GM21786 (cell line): ENCODE measurements around the gene KAZN.
"Not testable (repeated sequence)": the region's sequence is repeated elsewhere in the genome, so short reads cannot be mapped to it uniquely, and the experiment has no call there.

Experiments
- ATAC-seq: cut with Tn5 transposase; IDR thresholded peaks from one replicate; pipeline ENCODE4 v1.9.1; 2021; ENCODE audit not compliant: unreplicated experiment

KAZN gene

DNA sequence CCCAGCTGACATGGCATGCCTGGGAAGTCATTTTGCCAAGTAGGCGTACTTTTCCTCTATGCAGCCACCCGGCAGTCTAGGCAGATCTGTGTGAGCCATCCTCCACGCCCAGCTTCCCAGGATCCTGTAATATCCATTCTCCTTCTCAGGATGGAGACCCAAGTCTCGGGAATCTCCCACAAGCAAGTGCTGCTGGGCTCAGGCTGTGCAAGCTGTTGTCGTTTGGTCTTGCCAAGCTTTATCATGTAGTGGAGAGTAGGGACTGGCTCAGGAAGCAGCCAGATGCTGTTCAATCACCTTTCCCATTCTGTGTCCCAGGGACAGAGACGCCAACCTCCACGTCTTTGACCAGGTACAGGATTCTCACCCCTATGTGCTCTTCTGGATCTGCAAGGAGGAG lies 363.9 kb downstream of the KAZN start:
- no peak for ATAC-seq

DNA sequence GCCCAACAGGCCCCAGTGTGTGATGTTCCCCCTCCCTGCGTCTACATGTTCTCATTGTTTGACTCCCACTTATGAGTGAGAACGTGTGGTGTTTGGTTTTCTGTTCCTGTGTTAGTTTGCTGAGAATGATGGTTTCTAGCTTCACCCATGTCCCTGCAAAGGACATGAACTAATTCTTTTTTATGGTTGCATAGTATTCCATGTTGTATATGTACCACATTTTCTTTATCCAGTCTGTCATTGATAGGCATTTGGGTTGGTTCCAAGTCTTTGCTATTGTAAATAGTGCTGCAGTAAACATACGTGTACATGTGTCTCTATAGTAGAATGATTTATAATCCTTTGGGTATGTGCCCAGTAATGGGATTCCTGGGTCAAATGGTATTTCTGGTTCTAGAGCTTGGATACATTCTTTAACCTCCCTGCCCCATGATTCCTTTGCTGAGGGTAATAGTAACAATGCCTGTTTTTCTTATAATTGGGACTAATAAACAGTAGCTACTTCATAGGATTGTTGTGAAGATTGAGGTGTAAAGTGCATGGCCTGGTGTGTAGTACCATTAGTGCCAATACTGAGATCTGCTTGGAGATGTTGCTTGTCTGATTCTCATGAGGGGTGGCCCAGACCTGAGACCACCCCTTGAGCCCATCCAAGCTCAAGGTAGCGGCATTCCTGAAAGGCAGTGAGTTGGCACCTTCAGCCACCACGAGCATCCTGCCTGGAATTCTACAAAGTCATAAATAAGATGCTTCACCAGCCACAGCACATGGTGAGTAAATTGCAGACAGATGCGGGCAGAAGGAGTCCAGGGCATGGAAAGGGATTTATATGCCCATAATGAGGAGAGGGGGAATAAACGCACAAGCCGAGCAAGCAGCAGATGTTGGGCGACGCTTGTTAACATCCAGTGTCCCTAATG lies 365.6 kb downstream of the KAZN start:
- ATAC-seq = not testable (repeated sequence)

DNA sequence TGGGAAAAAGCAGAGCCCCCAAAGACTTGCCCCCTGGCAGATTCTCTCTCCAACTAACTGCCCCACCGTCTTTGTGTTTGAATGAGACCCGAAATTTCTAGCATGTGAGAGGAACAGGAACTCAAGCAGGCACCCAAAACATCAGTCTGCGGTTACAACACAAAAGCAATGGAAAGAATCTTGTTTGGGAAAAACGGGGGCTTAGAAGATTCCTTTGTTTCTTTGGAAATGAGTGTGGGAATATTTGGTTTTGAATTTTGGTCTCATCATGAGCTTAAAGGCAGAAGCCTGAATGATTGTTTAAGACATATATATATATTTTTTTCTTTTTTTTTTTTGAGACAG lies 366.2 kb downstream of the KAZN start:
- no peak for ATAC-seq

DNA sequence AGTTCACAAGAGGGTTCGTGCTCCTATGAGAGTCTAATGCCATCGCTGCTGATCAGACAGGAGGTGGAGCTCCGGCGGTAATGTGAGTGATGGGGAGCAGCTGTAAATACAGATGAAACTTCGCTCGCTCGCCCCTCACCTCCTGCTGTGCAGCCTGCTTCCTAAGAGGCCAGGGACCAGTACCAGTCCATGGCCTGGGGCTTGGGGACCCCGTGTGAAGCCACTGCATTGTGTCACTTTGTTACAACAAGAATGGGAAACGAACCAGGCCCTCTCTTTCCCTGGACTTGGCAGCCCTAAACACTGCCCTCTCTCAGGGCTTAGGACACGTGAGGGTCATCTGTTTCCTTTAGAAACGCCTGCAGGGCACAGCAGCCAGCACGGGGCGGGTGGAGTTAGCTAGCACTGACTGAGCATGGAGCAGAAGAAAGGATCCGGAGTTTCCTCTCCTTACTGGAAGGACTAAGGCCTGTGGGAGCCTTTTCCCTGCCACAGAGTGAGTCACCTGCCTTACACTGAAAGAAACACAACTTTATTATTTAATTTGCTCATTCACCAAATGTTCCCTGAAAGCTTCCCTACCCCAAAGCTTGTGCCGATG lies 369.9 kb downstream of the KAZN start:
- no peak for ATAC-seq

DNA sequence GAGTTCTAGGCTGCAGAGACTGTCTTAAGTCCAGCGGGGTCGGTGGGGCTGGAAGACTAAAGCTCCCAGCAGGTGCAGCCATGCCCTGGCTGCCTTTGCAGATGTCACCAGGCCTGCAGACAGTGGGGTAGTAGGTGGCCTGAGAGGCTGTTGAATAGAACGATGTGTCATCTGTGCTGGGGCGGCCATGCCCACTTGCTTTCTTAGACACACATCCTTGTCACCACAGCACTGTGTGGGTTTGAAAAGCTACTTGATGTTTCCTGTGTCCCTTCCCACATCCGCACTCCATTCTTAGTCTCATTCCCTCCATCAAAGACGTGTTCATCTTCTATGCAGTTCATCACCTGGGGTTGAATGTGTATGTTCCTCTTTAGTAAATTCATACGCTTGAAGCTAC lies 370.5 kb downstream of the KAZN start:
- no peak for ATAC-seq

DNA sequence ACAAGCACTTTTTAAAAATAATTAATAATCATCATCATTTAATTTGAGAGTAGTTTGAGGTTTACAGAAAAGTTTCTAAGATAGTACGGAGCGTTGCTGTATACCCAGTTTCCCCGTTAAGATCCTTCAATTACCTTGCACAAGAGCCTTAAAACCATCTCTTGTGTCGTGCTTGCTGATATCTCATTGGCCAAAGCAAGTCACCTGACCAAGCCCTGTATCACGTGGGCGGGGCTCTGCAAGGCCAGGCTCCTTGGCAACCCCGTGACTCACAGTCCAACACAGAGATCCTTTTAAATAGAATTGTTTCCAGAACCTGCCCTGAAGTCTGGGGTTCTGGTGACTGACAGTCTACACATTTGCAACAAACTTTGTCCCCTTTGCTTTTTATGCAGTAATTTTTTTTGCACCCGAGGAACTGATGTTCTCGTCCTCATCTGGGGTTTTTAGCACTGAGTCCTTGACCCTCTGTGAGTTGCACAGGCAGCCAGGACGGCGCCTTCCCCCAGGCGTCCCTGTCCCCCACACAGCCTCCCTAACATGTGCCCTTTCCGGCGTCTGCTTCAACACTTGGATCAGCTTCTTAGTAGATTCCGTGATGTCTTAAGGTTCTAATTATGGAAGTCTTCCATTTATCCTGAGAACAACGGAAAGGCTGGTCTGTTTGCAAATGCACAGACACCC lies 371.8 kb downstream of the KAZN start:
- no peak for ATAC-seq

DNA sequence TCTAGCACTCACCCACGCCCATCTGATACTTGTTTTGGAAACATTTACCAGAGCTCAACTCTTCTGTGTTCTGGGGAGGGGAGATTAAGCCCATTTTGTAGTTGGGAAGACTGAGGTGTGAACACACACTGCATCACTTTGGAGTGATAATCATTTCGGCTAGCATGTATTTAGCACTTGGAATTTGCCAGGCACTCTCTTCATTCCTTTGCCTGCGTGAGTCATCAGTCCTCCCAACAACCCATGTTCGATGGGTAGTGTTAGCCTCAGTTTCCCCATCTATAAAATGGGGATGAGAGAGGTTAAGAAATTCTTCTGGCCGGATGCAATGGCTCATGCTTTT lies 372.3 kb downstream of the KAZN start:
- no peak for ATAC-seq

DNA sequence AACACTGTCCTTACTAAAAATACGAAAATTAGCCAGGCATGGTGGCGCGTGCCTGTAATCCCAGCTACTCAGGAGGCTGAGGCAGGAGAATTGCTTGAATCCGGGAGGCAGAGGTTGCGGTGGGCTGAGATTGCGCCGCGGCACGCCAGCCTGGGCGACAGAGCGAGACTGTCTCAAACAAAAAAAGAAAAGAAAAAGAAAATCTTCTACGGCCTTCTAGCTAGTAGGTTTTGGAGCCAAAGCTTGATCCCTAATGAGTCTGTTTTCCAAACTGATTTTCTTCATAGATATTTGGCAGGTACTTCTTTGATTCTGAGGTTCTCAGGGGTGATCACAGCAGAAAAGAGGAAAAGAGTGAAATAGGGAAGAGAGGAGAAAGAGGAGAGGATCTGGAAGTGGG lies 372.7 kb downstream of the KAZN start:
- no peak for ATAC-seq

DNA sequence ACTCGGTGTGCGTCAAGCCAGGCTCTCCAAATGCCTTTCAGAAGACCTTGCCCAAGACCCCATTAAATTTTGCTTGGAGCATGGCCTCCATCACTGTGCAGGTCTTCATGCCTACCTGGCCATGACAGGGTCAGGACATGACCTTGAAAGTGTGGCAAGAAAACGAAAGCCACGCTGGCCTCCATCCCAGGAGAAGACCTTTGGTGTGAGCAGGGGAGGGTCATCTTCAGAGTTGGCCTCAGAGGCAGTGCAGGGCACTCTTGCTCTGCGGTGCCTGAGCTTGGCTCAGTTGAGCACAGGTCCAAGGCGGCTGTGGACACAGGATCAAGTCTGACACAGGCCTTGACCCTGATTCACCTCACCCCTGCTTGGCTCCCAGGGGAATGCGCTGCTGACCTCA lies 373.6 kb downstream of the KAZN start:
- ATAC-seq = no peak

DNA sequence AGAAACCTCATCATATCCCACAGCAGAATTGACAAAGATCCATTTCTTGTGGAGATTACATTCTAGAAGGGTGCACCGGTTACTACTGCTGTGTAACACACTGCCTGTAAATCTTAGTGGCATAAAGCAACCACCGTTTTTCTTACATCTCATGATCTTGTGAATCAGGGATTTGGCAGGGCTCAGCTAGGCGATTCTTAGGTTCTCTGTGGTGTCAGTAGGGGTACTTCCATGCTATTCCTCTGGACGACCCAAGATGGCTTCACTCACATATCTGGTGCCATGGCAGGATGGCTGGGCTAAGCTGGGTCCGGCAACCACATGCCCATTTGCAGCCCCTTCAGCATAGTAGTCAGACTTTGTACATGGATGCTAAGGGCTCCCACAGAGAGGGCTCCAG lies 375.3 kb downstream of the KAZN start:
- no peak for ATAC-seq

DNA sequence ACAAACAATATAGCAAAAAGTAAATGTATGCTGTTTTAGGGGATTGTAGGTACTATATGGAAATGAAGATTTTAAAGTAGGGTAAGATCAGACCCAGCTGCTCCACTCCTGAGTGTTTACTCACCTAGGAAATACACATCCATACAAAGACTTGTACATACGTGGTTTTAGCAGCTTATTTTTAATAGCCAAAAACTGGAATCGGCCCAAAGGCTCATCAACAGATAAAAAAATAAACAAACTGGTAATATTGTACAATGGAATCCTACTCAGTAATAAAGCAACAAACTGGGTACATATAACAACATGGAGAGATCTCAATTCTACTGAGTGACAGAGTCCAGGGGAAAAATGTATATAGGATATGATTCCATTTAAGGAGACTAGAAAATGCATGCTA lies 375.9 kb downstream of the KAZN start:
- ATAC-seq = no peak

DNA sequence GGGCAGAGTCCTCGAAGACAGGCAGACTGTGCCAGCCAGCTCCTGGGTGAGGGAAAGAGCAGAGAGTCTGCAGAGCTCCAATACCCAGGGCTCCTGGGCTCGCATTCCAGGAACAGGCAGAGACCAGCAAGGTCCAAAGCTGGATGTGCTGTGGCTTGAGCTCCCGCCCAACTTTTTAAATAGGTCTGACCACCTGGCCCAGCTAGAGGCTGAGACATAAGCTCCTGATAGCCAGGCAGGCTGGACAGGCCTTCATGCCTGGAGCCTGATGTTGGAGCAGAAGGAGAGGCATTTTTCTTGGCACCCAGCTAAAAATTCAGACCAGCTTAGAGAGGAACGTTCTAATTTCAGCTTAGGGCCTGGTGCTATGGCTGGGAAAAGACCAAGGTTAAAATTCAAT lies 376.6 kb downstream of the KAZN start:
- ATAC-seq = no peak

DNA sequence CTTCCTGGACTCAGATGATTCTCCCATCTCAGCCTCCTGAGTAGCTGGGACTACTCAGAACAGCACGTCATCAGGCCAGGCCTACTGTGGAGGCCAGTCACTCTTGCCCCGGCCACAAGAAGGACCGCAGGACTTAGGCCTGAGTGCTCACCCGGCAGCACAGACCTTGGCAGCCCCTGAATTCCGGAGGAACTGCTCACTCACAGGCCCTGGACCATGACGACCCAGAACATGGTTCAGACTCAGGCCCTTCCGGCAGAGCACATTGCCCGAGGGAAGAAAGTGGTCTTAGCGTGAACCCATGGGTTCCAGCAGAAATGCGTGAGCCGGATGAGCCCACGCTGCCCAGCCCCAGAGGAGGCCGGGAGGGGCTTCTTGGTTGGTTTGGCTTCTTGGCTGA lies 377.8 kb downstream of the KAZN start:
- ATAC-seq = no peak

DNA sequence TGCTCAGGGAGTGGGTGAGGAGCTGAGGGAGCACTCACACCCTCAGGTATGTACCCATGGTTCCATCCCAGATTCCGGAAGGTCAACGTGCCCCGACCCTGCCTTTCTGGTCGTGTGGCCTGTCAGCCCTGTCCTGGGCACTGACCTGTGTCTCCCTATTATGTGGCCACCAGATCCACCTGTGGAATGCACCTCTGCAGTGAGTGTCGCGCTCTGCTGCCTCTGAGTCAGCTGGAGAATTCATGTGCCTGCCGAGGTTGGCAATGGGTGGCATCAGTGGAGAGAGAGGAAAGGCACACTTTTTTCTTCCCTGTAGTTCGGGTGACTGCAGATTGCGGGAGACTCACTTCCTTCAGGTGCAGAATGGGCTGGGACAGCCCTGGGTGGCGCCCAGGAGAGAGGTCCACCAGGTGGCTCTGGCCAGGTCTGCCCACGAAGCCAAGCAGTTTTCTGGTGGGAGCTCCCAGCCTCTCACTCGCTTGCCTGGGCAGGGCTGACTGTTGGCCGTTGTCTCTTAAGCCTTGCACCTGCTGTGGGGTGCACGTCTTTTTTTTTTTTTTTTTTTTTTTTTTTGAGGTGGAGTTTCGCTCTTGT lies 378.9 kb downstream of the KAZN start:
- ATAC-seq = no peak

DNA sequence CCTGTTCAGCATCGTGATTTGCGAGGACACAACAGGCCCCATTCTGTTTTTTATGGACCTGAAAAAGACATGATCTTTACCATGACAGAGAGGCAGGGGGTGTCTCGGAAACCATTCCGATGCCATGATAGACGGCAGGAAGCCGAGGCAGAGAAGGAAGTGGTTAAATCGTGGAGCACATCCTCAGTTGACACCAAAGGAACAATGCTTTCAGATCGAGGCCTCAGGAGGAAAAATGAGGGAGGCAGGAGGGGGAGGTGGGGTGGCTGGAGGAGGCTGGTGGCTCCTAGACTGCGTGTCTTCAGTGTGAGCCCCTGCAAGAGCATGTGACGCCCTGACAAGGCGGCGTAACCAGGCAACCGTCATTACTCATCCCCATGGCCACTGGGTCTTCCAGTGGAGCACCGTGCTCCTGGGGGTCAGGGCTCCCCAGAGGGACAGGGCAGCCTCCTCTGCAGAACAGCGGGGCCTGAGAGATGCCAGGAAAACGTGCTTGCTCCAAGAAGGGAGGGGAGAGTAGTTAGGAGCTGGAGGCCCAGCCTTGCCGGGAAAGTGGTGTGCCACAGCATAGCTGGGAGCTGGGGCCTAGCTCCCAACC lies 382.2 kb downstream of the KAZN start:
- ATAC-seq = no peak

DNA sequence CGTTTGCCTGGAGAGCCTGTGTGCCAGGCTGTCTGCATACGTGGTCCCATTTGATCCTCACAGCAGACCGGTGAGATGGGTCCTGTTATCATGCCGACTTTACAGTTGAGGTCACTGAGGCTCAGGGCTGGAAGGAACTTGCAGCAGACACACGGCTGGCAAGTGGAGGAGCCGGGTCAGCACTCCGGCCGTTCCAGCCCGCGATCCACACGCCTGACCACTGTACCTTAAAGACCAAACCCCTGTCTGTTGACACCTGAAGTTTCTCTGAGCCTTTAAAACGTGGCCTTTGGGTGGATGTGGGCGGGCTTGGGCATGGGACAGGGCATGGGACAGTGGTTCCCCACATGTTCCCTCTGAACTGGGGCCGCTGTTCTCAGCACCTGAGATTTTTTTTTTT lies 383.5 kb downstream of the KAZN start:
- no peak for ATAC-seq

DNA sequence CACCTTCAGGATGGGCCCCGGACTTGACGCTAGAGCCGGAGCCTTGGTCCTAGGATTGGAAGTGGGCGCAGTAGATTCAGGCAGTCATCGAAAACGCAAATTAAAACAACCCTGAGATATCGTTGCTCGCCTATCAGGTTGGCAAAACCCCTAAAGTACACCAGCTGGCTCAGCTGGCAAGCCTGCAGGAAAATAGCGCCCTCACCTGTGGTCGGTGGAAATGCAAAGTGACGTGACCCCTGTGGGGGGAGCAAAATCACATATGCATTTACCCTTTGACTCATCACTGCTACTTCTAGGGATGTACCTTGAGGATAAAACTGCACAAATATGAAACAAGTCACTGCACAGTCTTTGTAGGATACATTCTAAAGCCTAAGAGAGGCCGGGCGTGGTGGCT lies 384.8 kb downstream of the KAZN start:
- ATAC-seq = no peak

DNA sequence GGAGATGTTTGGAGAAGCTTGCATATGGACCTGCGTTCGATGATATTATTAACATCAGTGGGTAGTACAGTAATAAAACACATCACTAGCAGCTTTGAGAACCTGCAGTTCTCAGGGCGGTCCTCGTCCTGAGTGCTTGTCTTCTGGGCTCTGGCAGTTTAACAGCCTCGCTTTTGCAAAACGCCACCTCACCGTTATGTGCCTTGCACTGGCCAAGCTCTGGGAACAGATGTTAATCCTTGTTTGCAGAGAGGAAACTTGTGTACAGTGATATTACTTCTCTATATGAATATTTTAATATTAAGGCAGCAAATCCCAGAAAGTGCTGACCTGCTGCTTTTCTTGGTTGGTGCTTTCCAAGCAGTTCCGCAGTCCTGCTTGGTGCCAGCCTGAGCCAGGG lies 387.7 kb downstream of the KAZN start:
- ATAC-seq = no peak

DNA sequence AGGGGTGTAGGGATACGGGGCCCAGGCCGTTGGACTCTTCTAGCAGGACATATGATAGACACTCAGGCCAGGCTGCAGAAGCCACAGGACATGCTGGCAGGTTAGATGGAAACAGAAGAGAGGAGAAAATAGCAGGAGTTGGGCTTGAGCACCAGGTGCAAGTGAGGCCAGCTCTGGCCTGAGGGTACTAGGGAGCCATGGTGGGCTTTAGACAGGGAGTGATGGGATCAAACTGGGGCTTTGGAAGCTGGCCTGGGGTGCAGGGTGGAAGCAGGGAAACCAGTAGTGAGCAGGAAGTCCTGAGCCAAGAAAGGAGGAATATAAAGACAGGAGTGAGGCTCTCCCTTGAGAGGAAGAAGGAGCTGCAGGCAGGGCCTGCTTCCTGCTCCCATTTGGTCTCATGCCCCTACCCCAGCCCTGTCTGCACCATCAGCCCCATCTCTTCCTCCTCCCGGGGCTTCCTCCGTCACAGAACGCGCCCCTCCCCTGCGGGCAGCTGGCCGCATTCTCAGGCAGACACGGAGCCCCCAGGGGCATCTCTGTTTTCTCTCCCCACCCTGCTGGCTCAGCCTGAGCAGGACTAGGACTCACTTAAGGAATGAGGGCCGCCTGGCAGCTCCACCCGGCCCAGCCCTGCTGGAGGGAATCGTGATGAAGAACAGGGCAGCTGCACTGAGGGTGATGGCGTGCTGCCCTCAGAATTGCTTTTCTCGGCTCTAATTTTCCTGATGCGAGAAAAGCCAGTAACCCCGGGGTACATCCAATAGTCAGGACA lies 389.5 kb downstream of the KAZN start:
- ATAC-seq = no peak

DNA sequence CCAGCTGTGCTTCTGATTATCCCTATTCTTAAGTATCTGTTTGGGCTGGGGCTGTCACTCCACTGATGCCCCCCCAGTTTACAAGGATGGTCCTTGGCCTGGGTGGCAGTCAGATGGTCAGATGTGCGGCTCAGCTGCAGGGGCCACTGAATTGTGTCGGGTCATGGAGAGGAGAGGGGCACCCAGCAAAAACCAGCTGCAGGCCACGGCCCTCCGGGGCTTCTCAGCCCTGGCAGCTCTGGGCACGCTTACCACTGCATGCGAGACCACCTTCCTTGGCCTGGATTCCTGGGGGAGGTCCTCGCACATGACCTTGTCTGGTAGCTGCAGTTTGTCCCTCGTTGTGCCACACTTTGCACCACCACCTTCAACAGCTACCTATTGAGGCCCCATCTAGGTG lies 390.2 kb downstream of the KAZN start:
- no peak for ATAC-seq
